Measurements from ENCODE around the gene CACNA1A. TPM values are rescaled to one million over a fixed set of nuclear protein-coding genes. Genes with fewer than 3 reads are reported as not detected.

CACNA1A gene
- total RNA-seq, 3 donors from 2014 or later, result 2.3 to 10.1 (median 5.7) TPM

GRCh38 chr19:13451434-13451995 is 54.8 kb downstream of the CACNA1A start:
- H3K4me1 ChIP-seq (ENCODE audit: low read depth), result no peaks in the 10 kb centered on the region
- DNase-seq, result no peak
- TF ChIP-seq CTCF (IDR thresholded peaks at IDR 0.05), result no peak
- intact Hi-C loops (cut with DNase I, micrococcal nuclease), result no loop called here
- no peak for ATAC-seq
- no peak overlapping the region for H3K4me3 ChIP-seq
- H3K36me3 ChIP-seq (ENCODE audit: low read depth), result no peaks in the 10 kb centered on the region
- peaks cover 14% of the 10 kb centered on the region for H3K9me3 ChIP-seq

GRCh38 chr19:13447978-13448377 is 58.3 kb downstream of the CACNA1A start:
- H3K36me3 ChIP-seq (ENCODE audit: low read depth), result no peaks in the 10 kb centered on the region
- H3K4me3 ChIP-seq, result no peak overlapping the region
- ATAC-seq, result no peak
- intact Hi-C loops (cut with DNase I, micrococcal nuclease), result no loop called here
- peaks cover 14% of the 10 kb centered on the region for H3K9me3 ChIP-seq
- TF ChIP-seq CTCF (IDR thresholded peaks at IDR 0.05), result no peak
- no peak for DNase-seq
- H3K4me1 ChIP-seq (ENCODE audit: low read depth), result no peaks in the 10 kb centered on the region

- Histone ChIP-seq H3K4me1 (ENCODE audit: low read depth) (no peaks in the 10 kb centered on the region), H3K9me3 (no peaks in the 10 kb centered on the region), H3K36me3 (ENCODE audit: low read depth) (no peaks in the 10 kb centered on the region), H3K4me3 (no peak overlapping the region)
- ATAC-seq, result no peak
- intact Hi-C loops (cut with DNase I, micrococcal nuclease), result no loop called here
- peak in 2 of 3 donors; percentile 29 to 53 for DNase-seq
- TF ChIP-seq CTCF (IDR thresholded peaks at IDR 0.05), result no peak
Measured at GRCh38 chr19:13441810-13442512, 64.3 kb downstream of the CACNA1A start.

- Histone ChIP-seq H3K4me3 (no peak overlapping the region), H3K9me3 (no peaks in the 10 kb centered on the region), H3K36me3 (ENCODE audit: low read depth) (no peaks in the 10 kb centered on the region), H3K4me1 (ENCODE audit: low read depth) (no peaks in the 10 kb centered on the region)
- DNase-seq, result no peak
- no peak for TF ChIP-seq CTCF (IDR thresholded peaks at IDR 0.05)
- no peak for ATAC-seq
- intact Hi-C loops (cut with DNase I, micrococcal nuclease), result loop anchor here in 1 of 2 donors (10.0 kb wide), 1 partner anchor 153 kb away; no protein-coding TSS in a partner anchor
Measured at GRCh38 chr19:13437919-13438618, 68.2 kb downstream of the CACNA1A start.

- no peak for DNase-seq
- no peaks in the 10 kb centered on the region for H3K36me3 ChIP-seq (ENCODE audit: low read depth)
- no peaks in the 10 kb centered on the region for H3K9me3 ChIP-seq
- H3K4me1 ChIP-seq (ENCODE audit: low read depth), result no peaks in the 10 kb centered on the region
- intact Hi-C loops (cut with DNase I, micrococcal nuclease), result loop anchor here in 1 of 2 donors (10.0 kb wide), 1 partner anchor 152 kb away; no protein-coding TSS in a partner anchor
- H3K4me3 ChIP-seq, result no peak overlapping the region
- no peak for TF ChIP-seq CTCF (IDR thresholded peaks at IDR 0.05)
- ATAC-seq, result no peak
Measured at GRCh38 chr19:13436352-13436751, 69.9 kb downstream of the CACNA1A start.

All from mucosa of descending colon (tissue), 3 donors.